Endodermal cell (in vitro differentiated cells): ENCODE data around the gene RNF111. TPM values are rescaled to one million over a fixed set of nuclear protein-coding genes. Genes with fewer than 3 reads are reported as not detected.

Experiments used
- DNase-seq: peaks from one replicate; pipeline ENCODE4 v3.0.0-alpha.2; 2017
- H3K27ac ChIP-seq: 2 replicates; pipeline ENCODE4 v1.5.1; 2013; ENCODE audit warnings: mild to moderate bottlenecking, low read depth, low read length, moderate library complexity
- H3K27me3 ChIP-seq: 2 replicates; pipeline ENCODE4 v1.6.1; 2013; ENCODE audit warnings: mild to moderate bottlenecking, low read length, moderate library complexity; ENCODE audit not compliant: insufficient read depth, control insufficient read depth, poor library complexity, severe bottlenecking
- H3K36me3 ChIP-seq: 2 replicates; pipeline ENCODE4 v1.7.0; 2013; ENCODE audit warnings: mild to moderate bottlenecking, low read length, moderate library complexity; ENCODE audit not compliant: control insufficient read depth, insufficient read depth
- H3K4me1 ChIP-seq: one replicate; pipeline ENCODE4 v1.7.0; 2013; ENCODE audit warnings: low read length; ENCODE audit not compliant: control insufficient read depth, insufficient read depth
- H3K4me3 ChIP-seq: 2 replicates; pipeline ENCODE4 v1.5.1; 2013; ENCODE audit warnings: mild to moderate bottlenecking, low read length, moderate library complexity
- H3K9ac ChIP-seq: 2 replicates; pipeline ENCODE4 v1.6.1; 2013; ENCODE audit warnings: mild to moderate bottlenecking, low read length, moderate library complexity; ENCODE audit not compliant: poor library complexity, severe bottlenecking; ENCODE audit errors: extremely low read depth
- H3K9me3 ChIP-seq: 2 replicates; pipeline ENCODE4 v1.6.1; 2013; ENCODE audit warnings: mild to moderate bottlenecking, low read length, moderate library complexity; ENCODE audit not compliant: control insufficient read depth
- H3K27ac Mint-ChIP-seq: 2 replicates; pipeline ENCODE4 v1.8.0; 2020; ENCODE audit warnings: mixed read lengths
- H3K27me3 Mint-ChIP-seq: 2 replicates; pipeline ENCODE4 v1.8.0; 2021; ENCODE audit warnings: mild to moderate bottlenecking, mixed read lengths; ENCODE audit not compliant: insufficient read depth
- H3K36me3 Mint-ChIP-seq: 2 replicates; pipeline ENCODE4 v1.8.0; 2020; ENCODE audit warnings: low read depth, mixed read lengths
- H3K4me1 Mint-ChIP-seq: 2 replicates; pipeline ENCODE4 v1.8.0; 2020; ENCODE audit warnings: mixed read lengths
- H3K4me3 Mint-ChIP-seq: 2 replicates; pipeline ENCODE4 v1.8.0; 2020; ENCODE audit warnings: mild to moderate bottlenecking, moderate library complexity, mixed read lengths
- H3K9me3 Mint-ChIP-seq: 2 replicates; pipeline ENCODE4 v1.8.0; 2020; ENCODE audit warnings: mild to moderate bottlenecking, mixed read lengths
- WGBS, 2 experiments: methylation state at CpG; one replicate each; pipeline versions ENCODE4 v1.1.5 to v1.1.7; 2013; ENCODE audit warnings: missing lambda C conversion rate in 2 of 2, mixed read lengths in 1 of 2; ENCODE audit not compliant: insufficient coverage in 1 of 2, insufficient read length in 1 of 2; 5-methylcytosine and 5-hydroxymethylcytosine counted together
- total RNA-seq, 2 donors: library from RNA; stranded (reverse); fragmentation: NEBNext Ultra II Directional in 1 of 2; extraction: Animal tissue kit (Norgen Biotek cat#: 25700) in 1 of 2; gene quantifications; 2 replicates in 1 of 2; 3 replicates in 1 of 2; pipeline ENCODE4 v1.2.1, GENCODE V29; 2021
- TF ChIP-seq, protein P1 (sequence below): fragments of 200-600 bp; sonication (generic); conservative IDR thresholded peaks from 2 replicates; pipeline ENCODE4 v1.5.0; 2021; ENCODE audit warnings: antibody characterized with exemption, mild to moderate bottlenecking

The RNF111 gene
- total RNA-seq, 2 donors from 2014 or later: 31.6 to 31.9 TPM

DNA sequence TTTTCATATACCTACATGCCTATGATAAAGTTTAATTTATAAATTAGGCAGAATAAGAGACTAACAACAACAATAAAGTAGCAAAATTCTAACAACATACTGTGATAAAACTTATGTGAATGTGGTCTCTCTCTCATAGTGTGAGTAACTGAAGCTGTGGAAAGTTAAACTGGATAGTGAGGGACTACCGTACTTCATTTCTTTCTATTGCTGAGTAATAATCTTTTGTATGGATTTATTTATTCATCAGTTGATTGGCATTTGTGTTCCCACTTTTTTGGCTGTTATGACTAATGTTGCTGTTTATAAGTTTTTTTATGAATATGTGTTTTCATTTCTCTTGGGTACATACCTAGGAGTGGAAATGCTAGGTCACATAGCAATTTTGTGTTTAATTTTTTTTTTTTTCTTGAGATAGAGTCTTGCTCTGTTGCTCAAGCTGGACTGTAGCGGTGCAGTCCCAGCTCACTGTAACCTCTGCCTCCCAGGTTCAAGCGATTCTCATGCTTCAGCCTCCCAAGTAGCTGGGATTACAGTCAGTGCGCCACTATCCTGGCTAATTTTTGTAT, 41.0 kb downstream of the RNF111 start:
- 94% methylated on average over 4 of the region's 4 CpGs; no CpG with 5 or more reads in 1 of the 2 experiments for WGBS, 2 experiments
- Mint-ChIP-seq H3K27me3 (no peaks in the 10 kb centered on the region), H3K4me1 (no peaks in the 10 kb centered on the region), H3K9me3 (no peaks in the 10 kb centered on the region), H3K4me3 (no peak overlapping the region), H3K36me3 (peaks cover 22% of the 10 kb centered on the region), H3K27ac (no peak overlapping the region)
- Histone ChIP-seq H3K4me3 (no peak overlapping the region), H3K4me1 (no peaks in the 10 kb centered on the region), H3K27ac (no peak overlapping the region), H3K27me3 (no peaks in the 10 kb centered on the region), H3K9ac (no peak overlapping the region), H3K9me3 (no peaks in the 10 kb centered on the region), H3K36me3 (peaks cover 36% of the 10 kb centered on the region)
- no peak for DNase-seq
- TF ChIP-seq, protein P1, sequence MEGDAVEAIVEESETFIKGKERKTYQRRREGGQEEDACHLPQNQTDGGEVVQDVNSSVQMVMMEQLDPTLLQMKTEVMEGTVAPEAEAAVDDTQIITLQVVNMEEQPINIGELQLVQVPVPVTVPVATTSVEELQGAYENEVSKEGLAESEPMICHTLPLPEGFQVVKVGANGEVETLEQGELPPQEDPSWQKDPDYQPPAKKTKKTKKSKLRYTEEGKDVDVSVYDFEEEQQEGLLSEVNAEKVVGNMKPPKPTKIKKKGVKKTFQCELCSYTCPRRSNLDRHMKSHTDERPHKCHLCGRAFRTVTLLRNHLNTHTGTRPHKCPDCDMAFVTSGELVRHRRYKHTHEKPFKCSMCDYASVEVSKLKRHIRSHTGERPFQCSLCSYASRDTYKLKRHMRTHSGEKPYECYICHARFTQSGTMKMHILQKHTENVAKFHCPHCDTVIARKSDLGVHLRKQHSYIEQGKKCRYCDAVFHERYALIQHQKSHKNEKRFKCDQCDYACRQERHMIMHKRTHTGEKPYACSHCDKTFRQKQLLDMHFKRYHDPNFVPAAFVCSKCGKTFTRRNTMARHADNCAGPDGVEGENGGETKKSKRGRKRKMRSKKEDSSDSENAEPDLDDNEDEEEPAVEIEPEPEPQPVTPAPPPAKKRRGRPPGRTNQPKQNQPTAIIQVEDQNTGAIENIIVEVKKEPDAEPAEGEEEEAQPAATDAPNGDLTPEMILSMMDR: no peak

DNA sequence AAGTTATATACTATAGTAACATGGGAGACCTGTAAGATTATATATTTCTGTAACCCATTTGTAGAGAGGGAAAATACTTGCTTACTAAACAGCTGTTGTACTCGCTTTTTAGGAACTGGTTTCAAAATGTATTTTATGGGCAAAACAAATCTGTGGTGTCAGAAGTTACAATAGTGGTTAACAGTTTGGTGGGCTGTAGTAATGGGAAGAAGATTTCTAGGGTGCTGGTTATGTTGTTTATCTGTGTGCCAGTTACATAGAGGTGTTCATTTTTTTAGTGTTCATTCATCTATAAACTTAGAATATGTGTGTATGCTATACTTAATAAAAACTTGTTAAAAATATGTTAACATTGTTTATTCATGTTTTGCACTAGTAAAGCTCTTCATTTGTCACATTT, 42.1 kb downstream of the RNF111 start:
- TF ChIP-seq, protein P1: no peak
- Histone ChIP-seq H3K36me3 (peaks cover 43% of the 10 kb centered on the region), H3K27me3 (no peaks in the 10 kb centered on the region), H3K9ac (no peak overlapping the region), H3K27ac (no peak overlapping the region), H3K4me1 (no peaks in the 10 kb centered on the region), H3K4me3 (no peak overlapping the region), H3K9me3 (no peaks in the 10 kb centered on the region)
- peaks cover 22% of the 10 kb centered on the region for H3K36me3 Mint-ChIP-seq
- no peak overlapping the region for H3K4me3 Mint-ChIP-seq
- no peaks in the 10 kb centered on the region for H3K9me3 Mint-ChIP-seq
- H3K4me1 Mint-ChIP-seq: no peaks in the 10 kb centered on the region
- 92% methylated on average over 1 of the region's 1 CpG; no CpG with 5 or more reads in 1 of the 2 experiments for WGBS, 2 experiments
- no peaks in the 10 kb centered on the region for H3K27me3 Mint-ChIP-seq
- no peak for DNase-seq
- H3K27ac Mint-ChIP-seq: no peak overlapping the region

GRCh38 chr15:59035201-59035600, 47.7 kb downstream of the RNF111 start:
- Mint-ChIP-seq H3K36me3 (peaks cover 49% of the 10 kb centered on the region), H3K4me3 (no peak overlapping the region), H3K27ac (no peak overlapping the region), H3K9me3 (peaks cover 4% of the 10 kb centered on the region), H3K27me3 (no peaks in the 10 kb centered on the region), H3K4me1 (no peaks in the 10 kb centered on the region)
- Histone ChIP-seq H3K36me3 (peaks cover 59% of the 10 kb centered on the region), H3K9me3 (peaks cover 10% of the 10 kb centered on the region), H3K9ac (no peak overlapping the region), H3K27ac (no peak overlapping the region), H3K4me1 (no peaks in the 10 kb centered on the region), H3K4me3 (no peak overlapping the region), H3K27me3 (no peaks in the 10 kb centered on the region)
- WGBS, 2 experiments: 80 to 96% methylated on average over 1 to 3 of the region's 3 CpGs
- DNase-seq: no peak
- TF ChIP-seq, protein P1: no peak
